H1 (cell line): Measurements from ENCODE around the gene BPIFB6. TPM values are rescaled to one million over a fixed set of nuclear protein-coding genes. Genes with fewer than 3 reads are reported as not detected.

Source experiments
- CBX8 ChIP-seq: fragments of 300-800, 300-1000 bp; sonication (generic); IDR thresholded peaks from 2 replicates; pipeline ENCODE4 v1.7.1; 2016; ENCODE audit warnings: low read depth, low read length, borderline replicate concordance
- CHD2 ChIP-seq: IDR thresholded peaks from 2 replicates; pipeline ENCODE4 v1.6.1; 2012; ENCODE audit warnings: low read length, improper control_type of control experiment
- NRF1 ChIP-seq: IDR thresholded peaks from 2 replicates; pipeline ENCODE4 v1.6.1; 2011; ENCODE audit warnings: mild to moderate bottlenecking, low read depth, low read length, improper control_type of control experiment
- POLR2AphosphoS5 ChIP-seq: IDR thresholded peaks from 2 replicates; pipeline ENCODE4 v1.6.1; 2011; ENCODE audit warnings: low read depth, low read length
- polyA plus RNA-seq, 7 experiments: library from polyadenylated mRNA; depleted of rRNA in 3 of 7; stranded (reverse) in 5 of 7; unstranded in 2 of 7; fragments of >200 nt in 5 of 7; fragments of 200-250 nt in 2 of 7; gene quantifications; 1 replicate in 5 of 7; 2 replicates in 1 of 7; 4 replicates in 1 of 7; pipeline versions ENCODE4 v1.2.1 to v1.2.3, GENCODE V29; 2011 to 2013; ENCODE audit warnings: missing spikeins in 2 of 7, mixed read lengths in 2 of 7
- total RNA-seq: library from RNA; stranded (reverse); fragmentation: NEBNext Ultra II Directional; extraction: Animal tissue kit (Norgen Biotek cat#: 25700); gene quantifications from 2 replicates; pipeline ENCODE4 v1.2.1, GENCODE V29; 2021
- TF ChIP-seq, protein P1 (sequence below): IDR thresholded peaks from 2 replicates; pipeline ENCODE4 v1.6.1; 2012; ENCODE audit warnings: inconsistent platforms

Gene BPIFB6
- total and polyA plus RNA-seq, 2 of the 8 experiments (the other 6 are each of a cell fraction or from before 2014, with no cell fraction given) = not detected

DNA sequence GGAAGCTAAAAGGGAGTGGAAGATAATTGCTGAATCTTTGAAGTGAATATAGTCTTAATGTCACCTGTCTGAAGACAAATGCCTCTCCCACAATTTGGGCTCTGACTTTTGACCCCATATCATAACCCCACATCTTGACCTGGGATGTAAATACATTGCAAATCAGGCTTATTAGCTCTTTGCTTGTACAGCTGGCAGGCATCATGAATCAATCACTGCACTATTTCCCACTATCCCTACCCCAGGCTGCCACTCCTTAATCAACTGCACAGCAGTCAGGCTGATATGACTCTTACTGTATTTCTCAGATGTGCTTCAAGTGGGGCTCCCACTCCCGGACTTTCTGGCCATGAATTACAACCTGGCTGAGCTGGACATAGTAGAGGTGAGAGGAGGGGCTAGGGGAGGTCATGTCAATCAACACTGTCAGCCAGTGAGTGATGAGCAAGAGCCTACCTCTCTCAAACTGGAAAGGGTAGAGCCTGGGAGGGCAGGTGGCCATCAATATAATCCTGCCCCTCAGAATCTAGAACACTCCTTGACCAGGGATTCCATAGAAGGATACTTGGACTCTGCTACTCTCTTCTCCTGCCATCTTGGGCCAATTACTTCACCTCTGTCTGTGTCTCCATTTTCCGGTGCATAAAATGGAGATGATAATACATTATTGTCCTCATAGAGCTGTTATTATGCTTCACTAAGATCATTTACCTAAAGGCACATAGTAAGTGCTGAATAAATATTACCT lies 11.7 kb downstream of the BPIFB6 start (continued):
- TF ChIP-seq CHD2 (no peak), POLR2AphosphoS5 (no peak), NRF1 (no peak), CBX8 (no peak)
- TF ChIP-seq, protein P1, sequence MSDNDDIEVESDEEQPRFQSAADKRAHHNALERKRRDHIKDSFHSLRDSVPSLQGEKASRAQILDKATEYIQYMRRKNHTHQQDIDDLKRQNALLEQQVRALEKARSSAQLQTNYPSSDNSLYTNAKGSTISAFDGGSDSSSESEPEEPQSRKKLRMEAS = no peak
